Uterus (tissue), 2 donors: ENCODE measurements around the gene HOXD12.

Source experiments
- POLR2A ChIP-seq, 2 donors: fragments of 450-650 bp; IDR thresholded peaks; one replicate each; pipeline ENCODE4 v1.6.1; 2016; ENCODE audit warnings: antibody characterized with exemption in 2 of 2, mild to moderate bottlenecking in 1 of 2, moderate library complexity in 1 of 2
- TF ChIP-seq, protein P1 (sequence below), 4 experiments: fragments of 200-600 bp in 2 of 4; fragments of 450-650 bp in 2 of 4; sonication (generic) in 2 of 4; IDR thresholded peaks; one replicate each; pipeline ENCODE4 v1.5.1; 2016 to 2019; ENCODE audit warnings: antibody characterized with exemption in 4 of 4, mild to moderate bottlenecking in 2 of 4, moderate library complexity in 1 of 4

DNA sequence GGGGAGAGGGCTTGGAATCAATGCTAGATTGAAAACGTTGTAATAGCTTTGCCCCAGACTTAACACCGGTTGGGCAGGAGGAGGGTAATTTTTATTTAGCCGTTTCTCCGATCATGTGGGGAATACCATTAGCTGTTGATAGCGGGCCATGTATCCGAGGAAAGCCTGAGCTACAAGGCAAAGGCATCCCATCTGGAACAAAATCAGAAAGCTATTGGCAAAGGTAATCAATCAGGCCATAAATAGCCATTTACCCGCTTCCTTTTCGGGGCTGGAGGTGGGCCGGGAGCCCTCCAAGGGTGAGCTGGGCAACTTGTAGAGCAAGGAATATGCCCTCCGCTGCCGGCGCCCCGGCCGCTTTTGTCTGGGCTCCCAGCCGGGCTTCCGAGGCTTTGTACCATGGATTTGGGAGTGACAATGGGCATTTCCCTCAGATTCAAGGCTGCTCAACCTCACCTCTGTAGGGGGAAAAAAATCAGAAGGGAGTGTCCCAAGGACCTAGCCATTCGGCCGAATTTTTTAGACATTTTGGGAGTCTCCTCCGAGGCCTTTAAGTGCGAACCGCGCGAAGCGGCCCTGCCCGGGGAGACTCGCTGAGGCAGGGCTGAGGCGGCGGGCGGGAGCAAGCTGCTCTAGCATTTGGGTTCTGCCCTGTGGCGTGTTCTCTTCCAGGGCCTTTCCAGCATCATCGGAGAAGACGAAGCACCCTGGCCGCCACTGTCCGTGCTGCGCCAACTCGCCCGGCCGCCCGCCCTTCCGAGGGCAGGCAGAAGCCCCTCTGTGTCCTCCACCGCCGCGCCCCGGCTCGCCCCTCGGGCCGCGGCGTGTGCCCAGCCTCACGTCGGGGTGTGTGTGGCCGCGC lies 21.8 kb downstream of the HOXD12 start:
- no peak for TF ChIP-seq POLR2A (IDR thresholded peaks at IDR 0.05)
- TF ChIP-seq, protein P1, sequence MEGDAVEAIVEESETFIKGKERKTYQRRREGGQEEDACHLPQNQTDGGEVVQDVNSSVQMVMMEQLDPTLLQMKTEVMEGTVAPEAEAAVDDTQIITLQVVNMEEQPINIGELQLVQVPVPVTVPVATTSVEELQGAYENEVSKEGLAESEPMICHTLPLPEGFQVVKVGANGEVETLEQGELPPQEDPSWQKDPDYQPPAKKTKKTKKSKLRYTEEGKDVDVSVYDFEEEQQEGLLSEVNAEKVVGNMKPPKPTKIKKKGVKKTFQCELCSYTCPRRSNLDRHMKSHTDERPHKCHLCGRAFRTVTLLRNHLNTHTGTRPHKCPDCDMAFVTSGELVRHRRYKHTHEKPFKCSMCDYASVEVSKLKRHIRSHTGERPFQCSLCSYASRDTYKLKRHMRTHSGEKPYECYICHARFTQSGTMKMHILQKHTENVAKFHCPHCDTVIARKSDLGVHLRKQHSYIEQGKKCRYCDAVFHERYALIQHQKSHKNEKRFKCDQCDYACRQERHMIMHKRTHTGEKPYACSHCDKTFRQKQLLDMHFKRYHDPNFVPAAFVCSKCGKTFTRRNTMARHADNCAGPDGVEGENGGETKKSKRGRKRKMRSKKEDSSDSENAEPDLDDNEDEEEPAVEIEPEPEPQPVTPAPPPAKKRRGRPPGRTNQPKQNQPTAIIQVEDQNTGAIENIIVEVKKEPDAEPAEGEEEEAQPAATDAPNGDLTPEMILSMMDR (IDR thresholded peaks at IDR 0.05), result no peak
